NCI-H82 treated with DMSO at 0.1 percent for 48 hours (cell line): ENCODE data around the gene ID2.

ENCODE experiments used
- DNase-seq: peaks from one replicate; lab custom pipeline; 2025; ENCODE audit not compliant: unreplicated experiment; lab: John Stamatoyannopoulos, UW

The ID2 gene

DNA sequence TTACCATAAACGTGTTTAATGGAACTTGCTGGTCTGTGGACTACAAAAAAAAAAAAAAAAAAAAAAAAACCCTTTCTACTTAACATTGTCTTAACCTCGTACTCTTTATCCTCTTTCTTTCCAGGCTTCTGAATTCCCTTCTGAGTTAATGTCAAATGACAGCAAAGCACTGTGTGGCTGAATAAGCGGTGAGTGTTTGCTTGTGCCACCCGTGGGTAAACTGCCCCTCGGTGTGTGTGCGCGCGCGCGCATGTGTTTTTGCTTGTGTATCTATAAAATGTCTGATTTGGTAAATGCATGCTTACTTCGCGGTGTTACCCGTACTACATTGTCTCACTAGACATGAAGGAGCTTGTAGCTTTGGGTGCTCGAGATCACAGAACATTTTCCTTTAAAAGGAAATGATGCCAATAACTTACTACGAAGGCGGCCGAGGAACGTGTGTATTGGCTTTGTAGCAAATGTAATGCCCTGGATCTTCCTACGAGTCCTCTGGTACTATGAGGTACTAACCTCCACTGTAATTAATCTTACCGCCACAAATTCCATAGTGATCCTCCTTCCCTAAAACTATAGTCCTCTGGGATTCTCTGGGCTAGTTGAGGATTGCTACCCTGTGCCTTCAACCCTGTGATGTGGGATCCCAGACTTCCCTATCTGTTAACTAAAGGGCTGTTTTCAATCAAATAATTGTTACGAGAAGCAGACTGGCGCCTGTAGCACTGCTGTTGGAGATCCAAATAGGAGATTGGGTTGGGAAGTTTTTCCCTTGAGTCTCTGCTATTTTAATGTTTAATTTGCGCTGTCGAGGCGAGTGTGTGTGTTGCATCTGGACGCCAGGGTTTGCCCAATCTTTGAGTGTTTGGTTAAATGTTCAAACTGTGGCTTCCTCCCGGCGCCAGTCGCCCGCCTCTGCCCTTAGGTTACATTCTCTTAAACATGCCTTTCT lies 1.1 kb downstream of the ID2 start:
- peak; percentile 44 for DNase-seq

DNA sequence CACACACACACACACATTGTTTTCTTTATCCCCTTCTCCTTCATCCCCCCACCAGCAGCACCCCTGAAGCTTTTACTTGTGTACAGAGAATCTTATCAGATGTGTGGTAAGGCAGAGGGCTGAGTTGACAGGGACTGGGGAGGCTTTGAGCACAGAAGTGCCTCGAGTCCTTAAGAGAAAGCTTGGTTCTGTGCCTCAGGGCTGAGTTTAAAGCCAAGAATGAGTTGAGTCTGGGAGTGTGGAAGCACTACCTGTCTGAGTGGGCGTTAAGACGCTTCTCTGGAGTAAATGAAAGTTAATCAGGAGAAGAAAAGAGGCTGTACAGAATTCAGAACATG lies 2.7 kb downstream of the ID2 start:
- peak; percentile 24 for DNase-seq

DNA sequence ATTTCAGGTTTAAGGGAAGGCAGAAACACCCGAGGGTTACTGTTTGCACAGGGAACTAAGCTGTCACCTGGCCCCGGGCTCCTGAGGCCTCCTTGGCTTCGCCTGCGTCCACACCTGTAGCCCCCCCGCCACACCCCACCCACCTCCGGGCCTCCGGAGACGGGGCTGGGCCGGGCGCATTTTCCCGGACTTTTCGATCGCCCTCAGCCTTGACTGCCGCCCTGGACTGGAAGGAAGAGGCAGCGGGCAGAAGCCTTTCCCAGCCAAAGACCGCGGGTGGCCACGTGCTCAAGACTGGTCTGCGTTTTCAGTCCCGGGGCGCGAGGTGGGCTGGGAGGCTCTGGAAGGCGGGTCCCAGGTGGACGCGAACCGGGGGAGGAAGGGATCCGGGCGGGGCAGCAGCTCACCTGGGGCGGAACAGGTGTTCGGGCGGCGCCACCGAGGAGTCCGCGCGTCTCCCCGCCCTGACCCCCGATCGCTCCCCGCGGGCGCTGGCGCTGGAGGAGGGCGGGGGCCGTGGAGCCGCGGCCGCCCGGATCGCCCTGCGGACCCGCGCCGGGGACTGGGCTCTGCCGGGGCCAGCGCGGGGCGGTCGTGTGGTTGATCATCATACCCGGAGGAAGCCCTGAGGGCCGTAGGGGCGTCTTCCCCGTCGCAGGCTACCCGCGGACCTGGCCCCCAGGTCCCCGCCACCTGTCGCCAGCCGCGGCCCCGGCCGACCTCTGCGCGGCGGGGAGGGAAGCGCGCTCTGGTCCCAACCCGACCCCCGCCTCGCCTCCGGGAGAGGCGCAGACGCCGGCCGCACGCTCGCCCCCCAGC lies 3.2 kb downstream of the ID2 start:
- DNase-seq, result no peak

DNA sequence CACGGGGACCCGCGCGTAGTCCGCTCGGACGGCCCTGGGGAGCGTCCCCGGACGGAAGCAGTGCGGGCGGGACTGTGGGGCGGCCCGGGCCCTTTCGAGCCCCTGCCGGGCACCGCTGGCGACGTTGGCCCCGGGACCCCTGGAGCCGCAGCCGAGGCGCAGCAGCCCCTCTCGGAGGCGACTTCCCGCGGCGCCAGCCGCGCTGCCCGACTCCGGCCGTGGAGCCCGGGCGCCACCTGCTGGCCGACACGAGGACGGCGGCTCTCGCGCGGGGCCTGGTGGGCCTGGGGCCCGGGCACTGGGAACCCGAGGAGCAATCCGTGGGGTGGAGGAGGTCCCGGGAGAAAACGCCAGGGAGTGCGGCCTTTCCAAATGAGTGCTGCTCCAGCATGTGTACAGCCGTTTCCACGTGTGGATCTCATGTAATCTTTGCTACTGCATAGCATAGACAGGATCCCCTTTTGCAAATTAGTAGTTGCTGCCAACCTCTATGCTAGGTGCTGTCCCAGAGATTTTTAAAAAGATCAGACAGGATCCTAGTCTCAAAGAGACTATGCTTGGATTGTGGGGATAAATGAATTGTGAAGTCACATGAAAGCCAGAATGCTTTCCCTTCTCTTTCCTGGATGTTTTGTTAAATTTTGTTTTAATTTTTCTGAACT lies 4.0 kb downstream of the ID2 start:
- DNase-seq, result peak; percentile 21

DNA sequence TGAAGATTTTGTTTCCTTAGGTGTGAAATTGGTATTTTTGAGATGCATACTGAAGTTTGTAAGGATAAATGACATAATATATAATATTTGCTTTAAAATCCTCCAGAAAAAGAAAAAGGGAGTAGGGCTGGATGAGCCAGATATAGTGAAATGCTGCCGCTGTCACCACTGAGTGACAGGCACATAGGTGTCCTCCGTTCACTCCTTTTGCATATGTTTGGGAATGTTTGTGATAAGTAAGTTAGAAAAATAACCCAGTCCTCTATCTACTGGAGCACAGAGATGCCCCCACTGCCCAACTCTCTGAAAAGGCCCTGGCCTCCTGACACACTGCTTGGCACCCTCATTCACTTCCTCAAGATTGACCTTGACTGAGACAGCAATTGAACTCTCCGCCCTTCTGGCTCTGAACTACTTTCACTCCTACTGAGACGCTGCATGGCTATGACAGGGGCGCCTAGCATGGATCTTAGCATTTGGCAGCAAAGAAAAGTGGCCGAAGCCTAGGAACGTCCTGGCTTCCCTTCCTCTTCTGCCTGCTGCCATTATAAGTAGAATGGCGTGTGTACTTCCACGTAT lies 10.1 kb downstream of the ID2 start:
- no peak for DNase-seq

DNA sequence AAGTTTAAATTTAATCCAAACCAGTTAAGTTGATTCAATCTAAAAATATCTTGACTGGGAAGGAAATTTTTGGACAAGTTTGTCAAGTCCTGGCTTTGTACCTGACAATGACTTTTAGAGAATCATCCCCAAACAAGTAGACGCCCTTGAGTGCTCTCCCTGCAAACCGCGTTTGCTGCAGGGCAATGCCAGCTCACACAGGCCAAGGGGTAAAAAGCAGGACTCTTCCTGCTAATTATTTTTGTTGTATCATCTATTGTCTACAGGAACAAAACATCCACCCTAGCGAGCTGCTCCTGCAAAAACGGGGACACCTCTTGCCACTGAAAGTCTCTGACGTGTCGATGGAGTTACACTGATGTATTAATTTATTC lies 10.9 kb downstream of the ID2 start:
- DNase-seq, result no peak

DNA sequence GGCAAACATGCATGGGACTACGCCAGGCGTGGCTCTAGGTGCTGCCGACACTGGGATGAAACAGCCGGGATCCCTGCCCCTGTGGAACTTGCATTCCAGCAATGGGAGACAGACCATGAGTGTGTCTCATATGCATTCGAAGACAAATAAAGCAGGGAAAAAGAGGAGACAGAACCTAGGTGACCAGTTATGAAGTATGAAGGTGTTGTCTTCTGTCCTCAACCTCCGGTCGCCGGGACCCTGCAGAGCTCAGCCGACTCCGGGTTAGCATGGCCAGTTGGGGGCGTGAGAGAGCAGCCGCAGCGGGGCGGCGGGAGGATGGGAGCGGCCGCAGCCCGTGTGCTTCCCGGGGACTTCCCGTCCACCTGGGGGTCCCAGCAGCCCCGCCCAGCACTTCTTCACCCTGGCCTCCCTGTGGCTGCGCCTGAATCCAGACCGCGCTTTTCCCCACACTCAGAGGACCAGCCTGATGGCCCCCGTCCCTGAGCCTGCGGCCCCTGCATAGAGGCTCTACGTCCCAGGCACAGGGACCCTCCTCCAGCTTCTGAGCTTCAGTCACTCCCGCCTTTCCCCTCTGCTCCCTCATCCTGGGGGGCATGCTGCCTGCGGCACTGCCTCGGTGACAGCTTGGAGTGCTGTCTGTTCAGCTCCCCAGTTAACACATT lies 11.4 kb downstream of the ID2 start:
- peak; percentile 46 for DNase-seq

DNA sequence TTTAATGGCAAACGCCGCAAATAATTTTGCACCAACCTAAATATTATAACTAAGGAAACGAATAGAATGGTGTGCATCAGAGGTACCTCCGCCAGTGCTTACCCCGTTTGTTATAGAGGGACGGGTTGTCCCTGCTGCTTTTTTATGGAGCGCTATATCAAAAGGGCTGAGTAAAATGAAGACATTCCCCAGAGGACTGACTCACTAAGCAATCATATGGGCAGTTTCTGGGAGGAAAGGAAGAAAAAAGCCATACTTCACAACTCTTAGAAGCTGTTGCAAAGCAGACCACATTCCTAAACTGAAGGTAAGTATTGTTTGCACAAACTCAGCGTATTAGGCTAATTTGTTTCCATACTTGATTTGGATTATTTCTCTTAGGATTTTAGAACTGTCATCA lies 12.9 kb downstream of the ID2 start:
- DNase-seq, result no peak

DNA sequence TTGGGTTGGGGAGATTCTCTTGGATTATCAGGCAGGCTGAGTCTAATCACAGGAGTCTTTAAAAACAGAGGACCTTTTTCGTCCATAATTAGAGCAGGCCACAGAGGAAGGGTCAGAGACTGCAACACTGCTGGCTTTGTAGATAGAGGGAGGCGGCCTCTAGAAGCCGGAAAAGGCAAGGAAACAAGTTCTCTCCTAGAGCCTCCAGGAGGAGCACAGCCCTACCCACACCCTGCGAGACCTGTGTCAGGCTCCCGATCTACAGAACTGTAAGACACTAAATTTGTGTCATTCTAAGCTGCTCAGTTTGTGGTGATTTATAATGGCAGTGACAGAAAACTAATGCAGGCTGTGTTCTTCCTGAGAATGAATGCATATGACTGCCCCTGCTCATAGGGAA lies 15.3 kb downstream of the ID2 start:
- no peak for DNase-seq

DNA sequence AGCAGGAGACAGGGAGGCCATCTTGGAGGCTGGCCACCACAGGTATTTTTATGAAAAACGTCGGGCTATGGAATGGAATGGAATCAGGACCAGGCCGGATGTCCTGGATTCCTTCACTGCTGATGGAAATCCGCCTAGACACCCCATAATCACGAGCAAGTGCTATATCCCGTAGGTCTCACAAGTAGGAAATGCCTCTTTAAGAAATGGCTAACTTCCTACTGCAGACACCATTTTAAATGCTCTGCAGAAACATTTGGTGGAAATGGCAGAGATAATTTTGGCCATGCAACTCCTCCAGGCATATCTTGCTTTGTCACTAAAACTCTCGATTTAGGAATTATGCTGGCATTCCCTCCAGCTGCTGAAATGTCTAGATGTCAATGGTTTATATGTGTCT lies 18.0 kb downstream of the ID2 start:
- DNase-seq, result no peak

DNA sequence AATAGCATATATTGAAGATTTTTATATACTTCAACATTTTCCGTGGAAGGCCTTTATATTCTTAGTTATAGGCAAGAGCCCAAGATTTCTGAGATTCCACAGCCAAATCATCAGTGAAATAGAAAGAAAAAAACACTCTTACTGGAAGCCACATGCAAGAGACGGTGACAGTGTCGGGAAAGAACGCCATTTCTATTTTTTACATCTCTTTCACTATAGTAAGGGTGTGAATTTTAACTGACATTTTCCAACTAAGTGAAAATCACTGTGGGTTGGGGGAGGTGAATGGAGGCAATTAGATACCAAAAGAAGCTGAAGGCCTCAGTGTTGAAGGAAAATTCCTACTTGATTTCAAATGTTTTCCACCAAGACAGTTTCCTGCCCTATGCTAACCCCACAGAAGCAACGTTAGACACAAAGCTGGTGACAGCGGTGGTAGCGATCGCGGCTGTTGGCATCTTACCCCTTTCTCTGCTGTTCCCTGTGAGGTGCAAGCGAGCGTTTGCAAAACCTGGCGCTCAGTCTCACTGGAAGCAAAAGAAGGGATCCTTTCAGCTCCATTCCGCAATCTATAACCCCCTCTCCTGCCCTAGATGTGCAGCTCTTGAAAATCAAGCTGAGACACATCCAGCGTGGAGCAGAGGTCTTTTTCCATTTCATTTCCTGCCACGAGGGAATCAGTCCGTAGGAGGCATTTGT lies 20.0 kb downstream of the ID2 start:
- no peak for DNase-seq

DNA sequence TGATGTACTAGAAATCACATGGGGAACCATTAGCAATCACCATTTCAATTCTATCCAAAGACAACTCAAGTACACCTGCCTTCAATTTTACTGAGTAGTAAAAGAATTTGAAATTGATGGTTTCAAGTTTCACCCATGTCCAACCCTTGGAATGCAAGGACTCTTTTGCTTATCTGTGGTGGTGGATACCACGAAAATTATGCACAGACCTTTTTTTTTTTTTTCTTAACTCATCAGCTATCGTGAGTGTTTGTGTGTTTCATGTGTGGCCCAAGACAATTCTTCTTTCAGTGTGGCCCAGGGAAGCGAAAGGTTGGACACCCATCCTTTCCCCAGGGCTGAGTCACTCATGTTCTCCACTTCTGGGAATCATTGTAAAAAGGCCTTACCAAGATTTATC lies 23.1 kb downstream of the ID2 start:
- DNase-seq, result no peak

DNA sequence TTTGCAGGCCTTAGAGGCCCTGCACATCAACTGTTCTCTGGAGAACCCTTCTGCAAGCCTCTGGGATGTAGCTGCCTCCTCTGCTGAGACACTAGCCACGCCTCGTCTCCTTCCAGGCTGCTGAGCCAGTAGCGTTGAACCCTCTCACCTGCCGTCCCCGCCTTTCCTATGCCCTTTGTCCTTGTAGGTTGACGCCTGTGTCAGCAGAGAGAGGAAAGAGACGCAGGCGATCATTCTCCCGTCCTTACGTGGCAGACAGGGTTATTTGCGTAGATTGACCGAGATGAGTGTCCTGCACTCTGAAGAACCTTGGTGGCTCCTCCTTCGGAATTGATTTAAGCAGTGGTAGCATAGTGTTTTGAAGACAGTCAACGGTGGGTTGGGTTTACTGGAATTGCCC lies 27.8 kb downstream of the ID2 start:
- no peak for DNase-seq

DNA sequence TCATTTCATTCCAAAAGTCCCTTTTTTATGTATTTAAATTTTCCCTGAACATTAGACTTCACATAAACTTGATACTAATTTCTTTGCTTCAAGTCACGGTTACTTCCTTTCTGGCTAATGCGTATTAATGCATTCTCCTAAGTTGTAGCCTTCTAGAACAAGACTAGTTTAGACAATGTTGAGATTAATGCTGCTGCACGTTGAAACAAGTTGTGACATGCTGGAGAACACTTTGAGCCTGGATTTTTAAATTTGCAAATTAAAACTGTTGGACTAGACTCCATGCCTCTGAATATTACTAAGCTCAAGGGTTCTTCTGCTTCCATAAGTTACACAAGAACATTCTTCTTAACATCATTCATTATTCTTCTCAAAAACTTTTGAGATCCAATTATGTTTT lies 29.1 kb downstream of the ID2 start:
- DNase-seq, result no peak

DNA sequence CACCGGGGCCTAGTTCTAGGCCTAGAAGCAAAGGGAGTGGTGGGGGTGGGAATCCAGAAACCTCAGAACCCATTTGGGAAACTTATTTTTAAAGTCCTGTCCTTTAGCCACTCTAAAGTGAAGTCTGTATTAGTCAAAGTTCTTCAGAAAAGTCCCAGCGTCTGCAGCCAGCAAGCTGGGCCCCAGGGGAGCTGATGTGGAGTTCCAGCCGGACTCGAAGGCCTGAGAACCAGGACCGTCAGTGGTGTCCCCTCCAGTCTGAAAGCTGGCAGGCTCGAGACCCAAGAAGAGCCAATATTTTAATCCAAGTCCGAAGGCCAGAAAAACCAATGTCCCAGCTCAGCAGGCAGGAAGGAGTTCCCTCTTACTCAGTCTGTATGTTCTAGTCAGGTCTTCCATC lies 32.4 kb downstream of the ID2 start:
- no peak for DNase-seq

DNA sequence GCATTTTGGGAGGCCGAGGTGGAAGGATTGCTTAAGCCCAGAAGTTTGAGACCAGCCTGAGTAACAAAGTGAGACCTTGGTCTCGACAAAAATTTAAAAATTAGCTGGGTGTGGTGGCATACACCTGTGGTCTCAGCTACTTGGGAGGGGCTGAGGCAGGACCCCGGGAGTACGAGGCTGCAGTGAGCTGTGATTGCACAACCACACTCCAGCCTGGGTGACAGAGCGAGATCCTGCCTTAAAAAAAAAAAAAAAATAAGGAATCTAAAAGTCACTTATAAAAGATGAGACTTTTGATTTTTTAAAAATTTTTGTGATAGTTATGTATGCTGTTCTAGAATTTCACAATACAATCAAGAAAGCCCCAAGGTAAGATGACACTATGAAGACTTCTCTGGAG lies 33.1 kb downstream of the ID2 start:
- no peak for DNase-seq

DNA sequence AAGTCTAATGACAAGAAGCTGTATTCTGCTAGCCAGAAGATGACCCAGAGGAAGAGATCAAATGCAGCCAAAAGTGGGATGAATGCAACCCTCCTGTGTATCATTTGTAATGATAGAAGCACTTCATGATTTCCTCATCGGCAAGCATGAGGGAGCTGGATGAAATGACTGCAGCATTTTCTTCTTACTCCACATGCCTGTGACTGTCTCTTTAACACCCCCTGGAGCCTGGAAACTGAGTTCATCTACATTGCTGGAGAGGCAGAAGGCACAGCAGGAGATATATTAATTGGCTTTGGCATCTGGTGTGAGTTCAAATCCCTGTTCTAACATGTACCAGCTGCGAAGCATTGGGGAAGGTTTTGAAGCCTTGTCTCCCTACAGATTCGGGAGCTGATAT lies 37.7 kb downstream of the ID2 start:
- DNase-seq, result peak; percentile 50

DNA sequence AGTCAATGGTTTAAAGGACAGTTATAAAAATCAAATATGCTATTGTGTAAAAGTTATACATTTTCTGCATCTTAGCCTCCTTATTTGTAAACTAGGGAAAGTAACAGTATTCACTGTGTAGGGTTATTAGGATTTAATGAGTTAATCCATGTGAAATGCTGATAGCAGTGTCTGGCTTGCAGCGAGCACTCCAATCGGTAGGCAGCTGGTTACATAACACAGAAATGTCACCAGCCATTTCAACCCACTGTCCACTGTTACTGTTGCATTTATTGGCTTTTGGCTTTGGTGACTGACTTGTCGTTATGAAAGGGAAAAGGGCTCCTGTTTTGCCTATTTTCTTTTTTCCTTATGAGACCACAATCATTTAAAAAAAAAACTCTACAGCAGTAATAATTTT lies 38.9 kb downstream of the ID2 start:
- DNase-seq, result no peak

DNA sequence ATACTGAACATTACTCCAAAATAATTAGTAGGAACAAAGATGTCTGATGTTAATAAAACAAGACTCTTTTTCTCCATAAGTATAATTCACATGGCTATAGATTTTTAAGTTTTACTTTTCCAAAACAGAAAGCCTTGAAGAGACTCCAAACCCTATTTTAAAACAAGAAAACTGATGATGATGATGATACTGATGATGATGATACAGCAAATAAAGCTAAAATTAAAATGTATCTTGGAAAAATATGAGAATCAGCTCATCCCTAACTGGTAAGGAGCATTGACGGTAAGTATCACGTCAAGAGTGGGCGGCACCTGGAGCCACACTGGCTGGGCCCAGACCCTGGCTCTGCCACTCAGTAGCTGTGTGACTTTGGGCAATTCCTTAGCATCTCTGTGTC lies 39.6 kb downstream of the ID2 start:
- DNase-seq, result no peak

DNA sequence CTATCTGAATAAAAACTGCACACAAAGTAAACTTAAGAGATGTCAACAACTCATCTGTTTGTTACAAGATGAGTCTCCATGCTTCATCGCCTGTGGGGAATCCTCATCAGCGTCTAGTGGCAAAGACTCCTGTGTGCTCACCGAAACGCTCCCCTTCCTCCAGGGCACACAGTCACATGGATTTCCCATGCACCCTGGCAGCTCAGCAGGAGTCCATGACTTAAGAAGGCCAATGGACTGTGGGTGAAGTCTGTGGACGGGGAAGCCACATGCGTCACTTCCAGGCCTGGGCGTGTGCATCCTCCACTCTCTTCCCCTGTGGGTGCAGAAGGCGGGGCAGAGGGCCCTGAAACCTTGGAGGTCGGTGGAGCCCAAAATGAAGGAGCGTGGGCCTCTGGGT lies 41.1 kb downstream of the ID2 start:
- DNase-seq, result no peak
